ENCODE data around the gene MRPS16.

MRPS16 gene

GRCh38 chr10:73238990-73239566, 13.4 kb downstream of the MRPS16 start:
- DNase-seq, result no peak

GRCh38 chr10:73234695-73235094, 17.7 kb downstream of the MRPS16 start:
- DNase-seq, result no peak

GRCh38 chr10:73233883-73234282, 18.6 kb downstream of the MRPS16 start:
- no peak for DNase-seq

GRCh38 chr10:73232887-73233286, 19.6 kb downstream of the MRPS16 start:
- DNase-seq, result no peak

GRCh38 chr10:73229567-73229966, 22.9 kb downstream of the MRPS16 start:
- peak; percentile 67 for DNase-seq

GRCh38 chr10:73228247-73228646, 24.2 kb downstream of the MRPS16 start:
- DNase-seq, result peak; percentile 66

GRCh38 chr10:73226663-73227062, 25.8 kb downstream of the MRPS16 start:
- no peak for DNase-seq

GRCh38 chr10:73225518-73225917, 26.9 kb downstream of the MRPS16 start:
- no peak for DNase-seq

GRCh38 chr10:73220989-73221388, 31.5 kb downstream of the MRPS16 start:
- DNase-seq, result no peak

GRCh38 chr10:73219384-73219783, 33.1 kb downstream of the MRPS16 start:
- DNase-seq, result no peak

GRCh38 chr10:73218431-73219191, 33.8 kb downstream of the MRPS16 start:
- DNase-seq, result peak; percentile 26

- DNase-seq, result no peak
Measured at GRCh38 chr10:73217628-73218027, 34.8 kb downstream of the MRPS16 start.

- no peak for DNase-seq
Measured at GRCh38 chr10:73215749-73216148, 36.7 kb downstream of the MRPS16 start.

GRCh38 chr10:73211106-73211811, 41.2 kb downstream of the MRPS16 start:
- no peak for DNase-seq

GRCh38 chr10:73210395-73211105, 41.9 kb downstream of the MRPS16 start:
- DNase-seq, result no peak

- no peak for DNase-seq
Measured at GRCh38 chr10:73209705-73210104, 42.7 kb downstream of the MRPS16 start.

GRCh38 chr10:73207883-73208282, 44.6 kb downstream of the MRPS16 start:
- DNase-seq, result no peak

- DNase-seq, result no peak
Measured at GRCh38 chr10:73206385-73206784, 46.1 kb downstream of the MRPS16 start.

GRCh38 chr10:73205890-73206289, 46.6 kb downstream of the MRPS16 start:
- DNase-seq, result peak; percentile 14

GRCh38 chr10:73205081-73205480, 47.4 kb downstream of the MRPS16 start:
- DNase-seq, result no peak
